Activated CD8-positive, alpha-beta memory T cell treated with anti-CD3 and anti-CD28 coated beads for 36 hours (primary cell): ENCODE measurements around the gene CARMIL3. TPM values are rescaled to one million over a fixed set of nuclear protein-coding genes. Genes with fewer than 3 reads are reported as not detected.
"Not testable (repeated sequence)": the region's sequence is repeated elsewhere in the genome, so short reads cannot be mapped to it uniquely, and the experiment has no call there.

Source experiments
- CTCF ChIA-PET: fragments of 350-600 bp; sonication (Branson Sonifier 250); formaldehyde crosslinking; loops from one replicate; lab custom pipeline; 2021; ENCODE audit warnings: antibody characterized with exemption; lab: Charles Lee
- POLR2A ChIA-PET: fragments of 350-600 bp; sonication (Branson Sonifier 250); formaldehyde crosslinking; loops from one replicate; lab custom pipeline; 2021; ENCODE audit warnings: antibody characterized with exemption; lab: Charles Lee
- total RNA-seq, 2 experiments: library from RNA; stranded (reverse); gene quantifications; one replicate each; pipeline ENCODE4 v1.2.3, GENCODE V29; 2021

The CARMIL3 gene
- total RNA-seq, result 1 to 10 TPM; 1.2 to 1.5 TPM

- ChIA-PET POLR2A (interaction anchor here (1.3 to 2.4 kb wide), 3 partner anchors 30 to 62 kb away, joined by 4 to 6 read pairs (median 5); no protein-coding TSS in a partner anchor), CTCF (interaction anchor here (0.7 to 1.9 kb wide), 7 partner anchors 18 to 56 kb away, joined by 3 to 8 read pairs (median 3); no protein-coding TSS in a partner anchor)
Observed at GRCh38 chr14:24051789-24052655, at the start of gene CARMIL3. Gene CARMIL3, plus strand, starts transcription at chr14:24052009. Its CDS starts 145 bp downstream, at chr14:24052154.

- POLR2A ChIA-PET, CTCF ChIA-PET: not testable (repeated sequence)
Observed at GRCh38 chr14:24006471-24006816, 45.4 kb upstream of the CARMIL3 start.

GRCh38 chr14:24006817-24007652, 44.8 kb upstream of the CARMIL3 start:
- CTCF ChIA-PET, result not testable (repeated sequence)
- POLR2A ChIA-PET, result interaction anchor here (0.7 kb wide), 1 partner anchor 18 kb away, joined by 3 read pairs; no protein-coding TSS in a partner anchor

- POLR2A ChIA-PET, result no interaction called here
- CTCF ChIA-PET, result no interaction called here
Observed at GRCh38 chr14:24011051-24011450, 40.8 kb upstream of the CARMIL3 start.

GRCh38 chr14:24012726-24013273, 39.0 kb upstream of the CARMIL3 start:
- CTCF ChIA-PET, POLR2A ChIA-PET: not testable (repeated sequence)

GRCh38 chr14:24013654-24014514, 37.9 kb upstream of the CARMIL3 start:
- ChIA-PET POLR2A (no interaction called here), CTCF (interaction anchor here (0.9 kb wide), 2 partner anchors 33 to 77 kb away, joined by 3 to 5 read pairs; no protein-coding TSS in a partner anchor)

GRCh38 chr14:24015745-24016144, 36.1 kb upstream of the CARMIL3 start:
- CTCF ChIA-PET, POLR2A ChIA-PET: not testable (repeated sequence)

GRCh38 chr14:24018978-24019377, 32.8 kb upstream of the CARMIL3 start:
- POLR2A ChIA-PET, CTCF ChIA-PET: not testable (repeated sequence)

GRCh38 chr14:24019944-24020343, 31.9 kb upstream of the CARMIL3 start:
- CTCF ChIA-PET, POLR2A ChIA-PET: not testable (repeated sequence)

- POLR2A ChIA-PET, CTCF ChIA-PET: not testable (repeated sequence)
Observed at GRCh38 chr14:24020520-24020919, 31.3 kb upstream of the CARMIL3 start.

- CTCF ChIA-PET, POLR2A ChIA-PET: not testable (repeated sequence)
Observed at GRCh38 chr14:24024939-24025418, 26.8 kb upstream of the CARMIL3 start.

- POLR2A ChIA-PET, CTCF ChIA-PET: not testable (repeated sequence)
Observed at GRCh38 chr14:24029687-24030086, 22.1 kb upstream of the CARMIL3 start.

- POLR2A ChIA-PET, CTCF ChIA-PET: not testable (repeated sequence)
Observed at GRCh38 chr14:24031331-24031730, 20.5 kb upstream of the CARMIL3 start.

- ChIA-PET CTCF (no interaction called here), POLR2A (no interaction called here)
Observed at GRCh38 chr14:24032727-24033418, 18.9 kb upstream of the CARMIL3 start.

GRCh38 chr14:24035769-24036168, 16.0 kb upstream of the CARMIL3 start:
- POLR2A ChIA-PET, result interaction anchor here (0.9 kb wide), 1 partner anchor 46 kb away, joined by 3 read pairs; no protein-coding TSS in a partner anchor
- CTCF ChIA-PET, result interaction anchor here (0.9 to 1.0 kb wide), 2 partner anchors 59 to 73 kb away, joined by 3 to 6 read pairs; partner anchors contain the start of gene PCK2

GRCh38 chr14:24036169-24036962, 15.4 kb upstream of the CARMIL3 start:
- ChIA-PET CTCF (interaction anchor here (0.9 to 1.0 kb wide), 2 partner anchors 58 to 73 kb away, joined by 3 to 6 read pairs; partner anchors contain the start of gene PCK2), POLR2A (interaction anchor here (0.9 kb wide), 1 partner anchor 45 kb away, joined by 3 read pairs; no protein-coding TSS in a partner anchor)
